NCI-H748 (cell line): Measurements from ENCODE around the gene EDIL3.
"Not testable (repeated sequence)": the region's sequence is repeated elsewhere in the genome, so short reads cannot be mapped to it uniquely, and the experiment has no call there.

ENCODE experiments used
- DNase-seq: peaks from one replicate; lab custom pipeline; 2025; ENCODE audit not compliant: unreplicated experiment; lab: John Stamatoyannopoulos, UW

Gene EDIL3

DNA sequence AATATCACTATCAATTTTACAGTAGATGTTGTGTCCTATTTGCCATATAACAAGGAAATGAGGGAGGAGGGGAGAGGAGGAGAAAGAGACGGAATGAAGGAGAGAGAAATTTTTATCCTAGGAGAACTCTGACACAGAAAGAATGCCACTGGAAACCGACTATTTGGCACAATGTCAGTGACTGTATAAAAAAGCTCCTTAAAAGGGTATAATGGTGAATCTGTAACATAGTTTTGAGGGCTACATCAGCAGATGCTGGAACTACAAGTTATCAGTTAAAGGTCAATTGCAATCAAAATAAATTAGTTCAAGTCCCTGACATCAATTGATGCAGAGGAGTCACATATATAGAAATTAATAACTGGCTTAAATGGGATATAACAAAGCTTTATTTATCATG, 5.7 kb downstream of the EDIL3 start:
- no peak for DNase-seq

DNA sequence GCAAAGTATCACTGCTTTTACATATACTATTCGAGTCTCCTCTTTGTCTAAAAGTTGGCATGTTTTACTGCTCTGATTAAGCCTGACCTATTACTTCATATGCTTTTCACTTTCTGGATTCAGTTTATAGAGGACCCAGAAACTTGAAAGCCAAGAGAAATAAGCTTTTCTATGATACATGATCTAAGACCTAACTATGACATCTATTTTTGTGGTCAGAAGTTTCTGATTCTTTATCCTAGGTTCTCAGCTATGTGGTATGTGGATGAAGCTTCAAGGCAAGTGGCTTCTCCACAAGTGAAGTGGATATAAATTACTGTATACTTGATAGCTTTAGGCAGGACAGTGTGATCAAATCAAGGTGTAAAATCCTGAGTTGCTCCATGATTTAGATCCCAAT, 6.3 kb downstream of the EDIL3 start:
- no peak for DNase-seq

DNA sequence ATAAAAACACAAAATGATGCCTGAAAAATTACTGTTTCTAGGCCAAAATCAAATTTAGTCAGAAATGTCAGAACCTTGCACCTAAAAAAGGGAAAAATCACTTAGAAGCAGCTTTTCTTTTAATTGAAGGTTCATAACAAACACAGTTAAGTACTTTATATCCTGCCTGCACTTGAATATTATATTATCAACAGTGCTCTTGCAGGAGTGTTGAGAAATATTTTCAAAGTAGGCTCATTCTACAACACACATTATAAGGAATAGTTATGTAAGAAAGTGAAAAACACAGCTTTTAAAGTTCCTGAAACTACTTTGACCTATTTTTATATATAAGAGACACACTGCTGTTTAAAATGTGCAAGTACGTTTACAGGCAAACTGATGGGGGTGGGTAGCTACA, 8.3 kb downstream of the EDIL3 start:
- no peak for DNase-seq

DNA sequence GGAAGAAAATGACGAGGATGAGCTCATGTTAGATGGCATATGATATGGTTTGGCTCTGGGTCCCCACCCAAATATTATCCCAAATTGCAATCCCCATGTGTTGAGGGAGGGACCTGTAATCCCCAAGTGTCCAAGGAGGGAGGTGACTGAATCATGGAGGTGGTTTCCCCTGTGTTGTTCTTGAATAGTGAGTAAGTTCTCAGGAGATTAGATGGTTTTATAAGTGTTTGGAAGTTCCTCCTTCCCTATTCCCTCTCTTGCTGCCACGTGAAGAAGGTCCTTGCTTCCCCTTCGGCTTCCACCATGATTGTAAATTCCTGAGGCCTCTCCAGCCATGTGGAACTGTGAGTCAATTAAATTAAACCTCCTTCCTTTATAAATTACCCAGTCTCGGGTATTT, 10.1 kb downstream of the EDIL3 start:
- no peak for DNase-seq

DNA sequence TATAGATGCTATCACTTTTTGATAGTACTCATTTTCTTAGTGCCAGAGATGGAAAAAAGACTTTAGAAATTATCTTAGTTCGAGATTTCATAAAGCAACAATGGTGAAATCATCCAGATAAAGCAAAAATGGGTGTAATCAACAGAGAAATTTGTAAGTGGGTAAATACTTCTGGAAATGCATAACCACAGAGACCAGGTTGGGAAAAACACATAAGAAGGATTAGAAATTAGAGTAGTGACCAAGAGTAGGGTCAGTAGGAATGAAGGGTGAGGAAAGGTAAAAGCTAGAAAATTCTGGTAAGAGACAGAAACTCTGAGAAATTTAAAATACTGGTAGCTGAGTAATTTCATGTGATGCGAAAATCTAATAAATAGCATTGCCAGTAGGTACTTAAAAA, 11.2 kb downstream of the EDIL3 start:
- DNase-seq: no peak

DNA sequence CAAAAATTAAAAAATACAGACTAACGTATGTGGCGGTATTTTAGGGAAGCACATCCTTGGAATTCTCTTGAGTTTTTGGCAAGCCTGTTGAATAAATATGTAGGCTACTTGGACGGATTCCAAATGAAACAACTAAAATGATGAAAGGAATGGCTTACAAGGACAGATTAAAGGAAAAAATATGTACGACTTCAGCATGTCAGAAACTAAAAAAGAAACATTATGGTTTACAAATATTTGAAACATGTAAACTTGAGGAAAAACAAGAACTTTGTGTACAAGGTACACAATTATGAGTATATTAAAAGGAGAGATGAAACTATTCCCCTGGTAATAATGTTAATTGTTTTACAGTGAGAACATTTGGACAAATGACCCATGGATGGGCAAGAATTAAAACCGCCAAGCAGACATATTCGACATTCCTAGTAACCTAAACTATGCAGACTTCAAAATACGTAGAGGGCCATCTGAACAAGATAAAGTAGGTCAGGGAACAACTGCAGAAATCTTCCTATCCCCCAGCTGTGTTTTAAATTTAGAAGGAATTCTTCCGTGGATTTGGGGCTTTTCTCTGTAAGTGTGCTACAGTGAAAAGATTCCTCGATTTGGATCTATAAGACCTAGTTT, 12.5 kb downstream of the EDIL3 start:
- no peak for DNase-seq

DNA sequence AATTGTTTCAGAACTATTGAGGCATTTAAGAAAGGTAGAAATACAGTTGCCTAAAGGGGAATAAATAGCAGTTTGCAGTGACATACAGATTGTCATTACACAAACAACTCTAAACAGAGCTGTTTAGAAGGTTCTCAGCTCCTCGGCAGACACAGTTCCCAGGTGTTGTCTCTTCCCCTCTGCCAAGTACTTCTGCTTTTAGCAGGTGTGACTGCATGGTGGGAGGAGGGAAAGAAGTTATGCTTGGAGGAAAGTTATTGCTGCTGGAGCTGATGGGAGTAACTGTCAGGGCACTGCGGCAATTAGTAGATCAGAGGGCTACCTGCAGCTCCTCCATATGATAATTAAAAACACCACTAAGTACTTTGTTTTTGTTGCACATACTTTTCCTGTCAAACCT, 14.5 kb downstream of the EDIL3 start:
- DNase-seq: peak; percentile 32

DNA sequence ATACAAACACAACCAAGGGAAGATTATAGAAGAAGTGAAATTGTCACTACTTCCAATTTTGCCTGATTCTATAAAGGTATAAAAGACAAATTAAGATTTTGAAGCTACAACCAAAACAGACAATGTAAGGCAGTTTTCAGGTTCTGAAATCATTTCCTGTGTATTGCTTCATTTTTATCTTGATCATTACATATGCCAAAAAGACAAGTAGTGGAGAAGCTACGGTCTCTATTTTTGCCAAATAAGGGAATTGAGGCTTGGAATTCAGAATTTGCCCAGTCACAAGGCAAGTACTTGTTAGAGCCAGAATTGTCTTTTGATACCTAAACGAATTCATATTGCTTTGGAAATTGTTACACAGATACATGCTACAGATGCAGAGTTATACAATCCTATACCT, 20.6 kb downstream of the EDIL3 start:
- DNase-seq: no peak

DNA sequence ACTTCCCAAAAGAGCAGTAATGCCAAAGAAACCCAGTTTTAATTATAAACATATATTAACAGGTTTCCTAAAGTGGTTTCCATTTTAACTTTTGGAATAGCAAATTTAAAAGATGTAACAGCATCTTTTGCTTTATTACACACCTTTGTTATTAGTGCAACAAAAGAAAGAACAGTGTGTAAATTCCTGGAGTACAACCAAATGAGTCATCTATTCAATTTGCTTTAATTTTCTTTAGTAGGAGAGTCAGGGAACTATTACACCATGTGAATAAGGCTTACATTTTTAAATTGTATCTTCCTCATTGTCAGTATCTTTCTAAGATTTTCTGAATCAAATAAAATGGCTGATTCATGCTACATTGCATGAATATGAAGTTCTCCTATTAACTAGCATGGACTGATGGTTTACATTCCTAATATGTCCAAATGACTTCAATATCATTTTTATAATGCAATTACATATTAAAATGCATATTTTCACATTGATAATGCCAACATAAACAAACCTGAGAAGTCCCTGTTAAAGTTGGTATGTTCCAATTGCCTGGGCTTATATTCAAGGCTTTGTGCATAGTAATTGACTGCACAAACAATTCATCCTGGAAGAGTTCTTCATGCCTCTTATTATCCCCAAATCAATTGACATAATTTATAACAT, 22.5 kb downstream of the EDIL3 start:
- peak; percentile 12 for DNase-seq

DNA sequence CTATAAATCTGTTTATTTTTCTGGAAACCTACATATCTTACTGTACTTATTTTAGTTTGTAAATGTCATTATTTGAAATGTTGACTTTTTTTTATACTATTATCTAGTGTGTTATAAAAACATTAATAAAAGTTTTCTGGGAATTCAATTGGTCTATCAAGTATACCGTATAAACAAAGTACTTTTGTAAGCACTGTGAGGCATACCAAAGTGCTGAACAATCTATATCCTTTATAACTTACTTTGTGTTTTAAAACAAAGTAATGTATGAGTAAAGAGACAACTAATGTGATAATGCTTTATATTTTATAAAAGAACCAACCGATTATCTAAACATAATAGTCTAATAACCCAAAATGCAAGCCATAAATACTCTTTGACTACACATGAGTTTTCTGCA, 23.1 kb downstream of the EDIL3 start:
- DNase-seq: no peak

DNA sequence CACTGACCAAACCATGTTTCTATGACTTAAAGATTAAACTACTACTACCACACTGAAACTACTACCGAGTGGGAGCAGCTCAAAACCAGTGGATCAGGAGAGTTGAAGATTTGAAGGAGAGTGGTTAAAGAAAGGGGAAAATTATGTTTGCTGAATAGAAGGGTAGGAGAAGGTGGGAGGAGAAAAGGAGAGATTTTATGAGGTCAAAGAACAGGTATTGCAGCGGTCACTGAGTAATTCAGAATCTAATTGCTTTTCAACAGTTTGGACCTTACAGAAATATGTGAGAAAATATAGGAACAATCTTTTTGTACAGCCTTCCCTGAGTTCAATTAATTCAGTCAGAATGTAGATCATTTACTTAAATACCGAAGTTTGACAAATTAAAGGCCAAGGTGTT, 24.6 kb downstream of the EDIL3 start:
- no peak for DNase-seq

DNA sequence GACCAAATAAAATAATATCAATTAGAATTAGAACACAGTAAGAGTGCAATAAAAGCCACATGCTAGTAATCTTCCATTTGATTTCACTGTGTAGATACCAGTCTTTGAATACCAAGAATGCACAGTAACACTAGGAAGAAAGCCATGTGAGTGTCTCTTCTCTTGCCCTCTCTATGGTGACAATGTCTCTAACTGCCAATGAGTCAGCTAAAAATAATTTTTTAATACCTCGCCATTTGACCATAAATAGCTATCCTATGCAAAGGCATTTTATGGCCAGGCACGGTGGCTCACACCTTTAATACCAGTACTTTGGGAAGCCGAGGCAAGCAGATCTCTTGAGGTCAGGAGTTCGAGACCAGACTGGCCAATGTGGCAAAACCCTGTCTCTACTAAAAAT, 30.6 kb downstream of the EDIL3 start:
- no peak for DNase-seq

DNA sequence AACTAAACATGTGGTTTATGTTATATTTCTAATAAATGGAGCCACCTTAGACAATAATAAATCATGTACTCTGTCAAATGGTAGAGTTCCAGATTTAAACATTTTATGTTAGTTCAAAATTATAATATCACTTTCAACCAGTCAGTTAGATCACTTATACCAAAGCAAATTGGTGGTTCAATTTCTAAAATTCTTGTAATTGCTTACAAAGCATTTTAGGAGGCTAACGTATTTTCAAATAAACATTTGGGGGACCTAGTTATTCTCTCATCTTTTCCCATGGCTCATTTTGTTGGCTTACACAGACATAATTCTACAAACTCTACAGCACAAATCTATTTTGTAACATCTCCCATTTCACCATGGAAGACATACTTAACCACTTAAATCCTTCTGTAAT, 39.9 kb downstream of the EDIL3 start:
- no peak for DNase-seq

DNA sequence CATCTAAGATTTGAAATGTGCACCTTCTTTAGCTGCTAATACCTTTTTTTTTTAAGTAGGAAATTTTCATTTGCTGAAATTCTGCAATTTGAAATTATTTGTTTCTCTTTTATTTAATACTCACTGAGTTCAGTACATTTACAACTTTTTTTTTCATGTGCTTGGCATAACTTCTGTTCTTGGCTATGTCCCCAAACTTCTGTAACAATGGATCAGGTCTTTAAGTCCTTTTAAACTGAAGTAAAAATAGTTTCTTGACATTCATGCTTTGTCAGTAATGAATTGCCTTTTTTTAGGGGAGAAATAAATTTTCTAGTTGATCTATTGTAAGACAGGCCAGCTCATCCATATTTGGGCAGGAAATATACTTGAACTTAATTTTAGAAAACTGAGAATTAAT, 41.5 kb downstream of the EDIL3 start:
- no peak for DNase-seq

DNA sequence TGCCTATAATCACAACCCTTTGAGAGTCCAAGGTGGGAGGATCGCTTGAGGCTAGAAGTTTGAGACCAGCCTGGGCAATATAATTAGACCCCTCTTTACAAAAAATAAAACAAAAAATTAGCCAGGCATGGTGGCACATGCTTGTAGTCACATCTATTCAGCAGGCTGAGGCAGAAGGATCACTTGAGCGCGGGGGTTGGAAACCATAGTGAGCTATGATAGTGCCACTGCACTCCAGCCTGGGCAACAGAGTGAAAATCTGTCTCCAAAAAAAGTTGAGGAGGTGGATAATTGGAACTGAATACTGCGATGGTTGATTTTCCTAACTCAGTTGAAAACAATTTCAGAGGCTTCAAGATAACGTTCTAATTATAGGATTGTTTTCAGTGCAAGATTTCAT, 52.6 kb downstream of the EDIL3 start:
- no peak for DNase-seq

DNA sequence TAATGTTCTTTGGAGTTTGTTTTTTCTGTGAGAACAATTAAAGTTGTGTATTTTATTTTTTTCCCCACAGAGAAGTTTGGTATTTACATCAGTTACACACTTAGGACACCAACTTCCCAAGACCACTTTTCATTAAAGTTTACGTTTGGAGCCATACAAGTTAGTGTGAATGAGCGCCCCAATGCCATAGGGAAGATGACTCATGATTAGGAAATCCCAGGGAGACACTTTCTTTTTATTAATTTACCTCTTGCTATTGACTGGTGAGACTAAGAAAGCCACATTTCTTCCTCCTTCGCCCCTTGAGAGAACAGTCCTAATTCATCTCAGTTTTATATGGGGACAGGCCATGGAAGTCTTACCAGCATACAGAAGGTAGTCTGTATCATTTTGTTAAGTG, 57.1 kb downstream of the EDIL3 start:
- no peak for DNase-seq

DNA sequence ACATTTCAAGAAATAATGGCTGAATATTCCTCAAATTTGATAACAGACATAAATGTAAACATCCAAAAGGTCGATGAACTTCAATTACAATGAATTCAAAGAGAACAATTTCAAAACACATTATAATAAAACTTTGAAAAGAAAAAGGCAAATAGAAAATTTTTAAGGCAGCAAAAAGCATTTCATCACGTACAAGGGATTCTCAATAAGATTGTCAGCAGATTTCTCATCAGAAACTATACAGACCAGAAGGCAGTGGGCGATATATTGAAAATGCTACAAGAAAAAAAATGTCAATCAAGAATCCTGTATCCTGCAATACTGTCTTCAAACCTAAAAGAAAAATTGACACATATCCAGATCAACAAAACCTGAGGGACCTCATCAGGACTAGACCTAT, 62.0 kb downstream of the EDIL3 start:
- no peak for DNase-seq

DNA sequence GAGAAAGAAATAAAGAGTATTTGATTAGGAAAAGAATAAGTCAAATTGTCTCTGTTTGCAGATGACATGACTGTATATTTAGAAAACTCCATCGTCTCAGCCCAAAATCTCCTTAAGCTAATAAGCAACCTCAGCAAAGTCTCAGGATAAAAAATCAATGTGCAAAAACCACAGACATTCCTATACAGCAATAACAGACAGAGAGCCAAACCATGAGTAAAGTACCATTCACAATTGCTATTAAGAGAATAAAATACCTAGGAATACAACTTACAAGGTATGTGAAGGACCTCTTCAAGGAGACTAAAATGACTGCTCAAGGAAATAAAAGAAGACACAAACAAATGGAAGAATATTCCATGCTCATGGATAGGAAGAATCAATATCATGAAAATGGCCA, 66.9 kb downstream of the EDIL3 start:
- DNase-seq: not testable (repeated sequence)

DNA sequence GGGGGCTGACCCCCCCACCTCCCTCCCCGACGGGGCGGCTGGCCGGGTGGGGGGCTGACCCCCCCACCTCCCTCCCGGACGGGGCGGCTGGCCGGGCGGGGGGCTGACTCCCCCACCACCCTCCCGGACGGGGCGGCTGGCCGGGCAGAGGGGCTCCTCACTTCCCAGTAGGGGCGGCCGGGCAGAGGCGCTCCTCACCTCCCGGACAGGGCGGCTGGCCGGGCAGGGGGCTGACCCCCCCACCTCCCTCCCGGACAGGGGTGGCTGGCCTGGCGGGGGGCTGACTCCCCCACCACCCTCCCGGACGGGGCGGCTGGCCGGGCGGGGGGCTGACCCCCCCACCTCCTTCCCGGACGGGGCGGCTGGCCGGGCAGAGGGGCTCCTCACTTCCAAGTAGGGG, 72.4 kb downstream of the EDIL3 start:
- not testable (repeated sequence) for DNase-seq

DNA sequence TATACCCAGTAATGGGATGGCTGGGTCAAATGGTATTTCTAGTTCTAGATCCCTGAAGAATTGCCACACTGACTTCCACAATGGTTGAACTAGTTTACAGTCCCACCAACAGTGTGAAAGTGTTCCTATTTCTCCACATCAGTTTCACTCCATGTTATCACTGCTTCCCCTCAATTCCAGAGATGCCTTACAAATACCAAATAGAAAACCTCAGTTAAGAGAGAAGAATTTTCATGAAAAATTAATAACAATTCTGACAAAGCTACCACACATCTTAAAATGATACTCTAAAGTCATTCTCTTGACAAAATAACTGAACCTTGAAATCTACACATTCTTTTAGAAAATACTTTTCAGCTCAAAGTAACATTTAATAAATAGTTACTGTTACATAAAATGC, 74.8 kb downstream of the EDIL3 start:
- DNase-seq: not testable (repeated sequence)

DNA sequence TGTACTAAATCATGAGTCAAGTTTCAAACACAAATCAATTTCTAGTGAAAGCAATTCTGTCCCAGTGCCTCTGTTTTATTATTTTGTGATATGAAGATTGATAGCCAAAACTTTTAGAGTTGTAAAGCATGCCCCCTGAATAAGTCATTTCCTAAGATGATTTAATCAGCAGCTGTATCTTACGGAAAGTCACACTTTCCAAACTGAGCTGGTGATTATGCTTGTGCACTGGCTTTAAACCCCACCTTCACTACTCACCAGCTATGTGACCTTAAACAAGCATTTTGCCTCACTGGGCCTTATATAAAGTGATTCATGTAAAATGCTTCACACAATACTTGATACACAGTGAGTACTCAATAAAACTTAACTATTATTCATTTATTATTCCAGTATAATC, 78.1 kb downstream of the EDIL3 start:
- DNase-seq: no peak

DNA sequence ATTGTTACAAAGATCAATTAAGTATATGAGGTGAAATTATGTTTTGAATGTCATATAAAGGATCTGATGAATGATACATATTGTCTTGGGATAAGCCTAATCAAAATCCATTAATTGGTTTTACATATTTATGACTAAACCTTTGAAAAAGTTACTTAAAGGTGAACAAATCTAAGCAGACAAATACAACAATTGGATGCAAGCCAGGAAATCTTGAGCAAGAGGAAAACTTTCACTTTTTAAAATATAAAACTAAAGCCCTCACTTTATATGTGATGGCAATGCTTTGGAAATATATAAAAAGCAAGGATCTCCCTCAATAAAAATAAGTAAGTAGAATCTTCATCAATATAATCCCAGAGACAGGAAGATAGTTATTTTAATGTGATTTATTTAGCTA, 80.1 kb downstream of the EDIL3 start:
- DNase-seq: no peak

DNA sequence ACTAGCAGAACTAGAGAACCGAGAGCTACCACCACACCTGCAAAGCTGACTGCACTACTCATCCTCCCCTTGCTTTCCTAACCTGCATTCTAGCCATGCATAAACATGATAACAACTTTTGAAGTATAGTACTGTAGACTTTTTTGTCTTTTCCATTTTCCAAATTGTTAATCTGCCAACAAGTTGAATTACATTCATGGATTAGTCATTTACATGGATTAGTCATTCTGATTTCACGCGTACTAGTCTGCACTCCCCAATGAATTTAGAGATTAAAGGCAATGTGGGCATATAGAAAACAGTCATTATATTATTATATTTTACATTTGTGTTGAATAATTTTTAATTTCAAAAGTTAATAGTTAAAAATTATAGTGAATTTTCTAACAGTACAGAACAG, 81.4 kb downstream of the EDIL3 start:
- DNase-seq: no peak
